GM12878 (cell line): Measurements from ENCODE around the gene CYSLTR1. TPM values are rescaled to one million over a fixed set of nuclear protein-coding genes. Genes with fewer than 3 reads are reported as not detected.

ENCODE experiments used
- ATAC-seq: fragments of 200-7000 bp; cut with Tn5 transposase; 3 replicates; pipeline ENCODE4 v1.9.1; 2020; ENCODE audit warnings: mild to moderate bottlenecking, moderate library complexity
- BruUV-seq: library from RNA; stranded (reverse); fragments of 400-500 nt; replicated peaks from 2 replicates; lab custom pipeline; 2021; lab: Mats Ljungman, UMichigan
- CTCF ChIA-PET: fragments of 300-600 bp; sonication (Branson Sonifier 250); formaldehyde crosslinking; extraction: SDS; loops from one replicate; lab custom pipeline; 2021; ENCODE audit warnings: inconsistent platforms; lab: Yijun Ruan, JAX
- POLR2A ChIA-PET: fragments of 350-600 bp; formaldehyde crosslinking; extraction: SDS; loops from one replicate; lab custom pipeline; 2021; ENCODE audit warnings: inconsistent platforms; lab: Charles Lee
- RAD21 ChIA-PET: fragments of 300-600 bp; sonication (Branson Sonifier 250); formaldehyde crosslinking; loops from one replicate; lab custom pipeline; 2023; ENCODE audit warnings: antibody characterized with exemption; ENCODE audit not compliant: unreplicated experiment; lab: Charles Lee
- SMC1A ChIA-PET: fragments of 300-600 bp; sonication (Branson Sonifier 250); formaldehyde crosslinking; loops from one replicate; lab custom pipeline; 2023; ENCODE audit not compliant: unreplicated experiment, uncharacterized antibody; lab: Charles Lee
- DNase-seq: peaks from one replicate; pipeline ENCODE4 v3.0.0-alpha.2; 2011; ENCODE audit warnings: low read depth, low spot score
- FAIRE-seq: peaks from 3 replicates; lab custom pipeline; 2011; peaks lifted over from hg19 to GRCh38; lab: Jason Lieb, UNC
- H2AFZ ChIP-seq: 2 replicates; pipeline ENCODE4 v1.6.0; 2011; ENCODE audit warnings: low read depth, low read length, control low read depth; ENCODE audit not compliant: control insufficient read depth
- H3K27ac ChIP-seq: 2 replicates; pipeline ENCODE4 v1.5.1; 2011; ENCODE audit warnings: control low read depth; ENCODE audit not compliant: control insufficient read depth, insufficient read depth
- H3K27me3 ChIP-seq, 2 experiments: replicated peaks in 1 of 2; 2 replicates each; pipeline versions ENCODE4 v1.6.0 to v1.6.1; 2011; ENCODE audit warnings: low read length in 1 of 2; ENCODE audit not compliant: control insufficient read depth in 2 of 2, insufficient read depth in 2 of 2
- H3K36me3 ChIP-seq, 2 experiments: 2 replicates each; pipeline ENCODE4 v1.5.1; 2011; ENCODE audit warnings: low read length in 1 of 2; ENCODE audit not compliant: control insufficient read depth in 2 of 2, insufficient read depth in 2 of 2
- H3K4me1 ChIP-seq: 2 replicates; pipeline ENCODE4 v1.6.1; 2011; ENCODE audit warnings: mild to moderate bottlenecking, low read length, moderate library complexity, mixed read lengths; ENCODE audit not compliant: control insufficient read depth, insufficient read depth
- H3K4me2 ChIP-seq: 2 replicates; pipeline ENCODE4 v1.6.0; 2011; ENCODE audit warnings: control low read depth; ENCODE audit not compliant: control insufficient read depth, insufficient read depth
- H3K4me3 ChIP-seq: fragments of 200-600 bp; sonication (generic); 2 replicates; pipeline ENCODE4 v1.5.1; 2016
- H3K79me2 ChIP-seq: 2 replicates; pipeline ENCODE4 v1.6.0; 2011; ENCODE audit warnings: low read length; ENCODE audit not compliant: control insufficient read depth, insufficient read depth
- H3K9ac ChIP-seq: 2 replicates; pipeline ENCODE4 v1.8.0; 2011; ENCODE audit warnings: low read length, control low read depth, mixed read lengths; ENCODE audit not compliant: control insufficient read depth, insufficient read depth
- H3K9me3 ChIP-seq: replicated peaks from 3 replicates; pipeline ENCODE4 v1.5.1; 2011; ENCODE audit warnings: mild to moderate bottlenecking, low read length; ENCODE audit not compliant: control insufficient read depth, insufficient read depth
- H4K20me1 ChIP-seq: 2 replicates; pipeline ENCODE4 v1.6.0; 2011; ENCODE audit not compliant: control insufficient read depth, insufficient read depth
- BMI1 ChIP-seq: fragments of 450-650 bp; IDR thresholded peaks from 2 replicates; pipeline ENCODE4 v1.6.1; 2016; ENCODE audit warnings: mild to moderate bottlenecking, moderate library complexity, borderline replicate concordance
- CBFB ChIP-seq: IDR thresholded peaks from 2 replicates; pipeline ENCODE4 v1.6.1; 2016; ENCODE audit warnings: antibody characterized with exemption, low read depth
- CREB1 ChIP-seq: IDR thresholded peaks from 2 replicates; pipeline ENCODE4 v1.6.1; 2012; ENCODE audit warnings: low read depth, mild to moderate bottlenecking, inconsistent platforms
- EZH2 ChIP-seq: IDR thresholded peaks from 2 replicates; pipeline ENCODE4 v1.6.1; 2012; ENCODE audit warnings: low read depth, mild to moderate bottlenecking, control low read depth, inconsistent platforms, low read length, borderline replicate concordance; ENCODE audit not compliant: control insufficient read depth
- GABPA ChIP-seq: IDR thresholded peaks from 2 replicates; pipeline ENCODE4 v1.6.1; 2014; ENCODE audit warnings: antibody characterized with exemption, low read depth, mild to moderate bottlenecking, inconsistent platforms
- MLLT1 ChIP-seq: fragments of 450-650 bp; IDR thresholded peaks from 2 replicates; pipeline ENCODE4 v1.6.1; 2016; ENCODE audit warnings: mild to moderate bottlenecking
- MXI1 ChIP-seq: fragments of 150-350 bp; IDR thresholded peaks from 2 replicates; pipeline ENCODE4 v1.6.1; 2011; ENCODE audit warnings: low read depth, mild to moderate bottlenecking, inconsistent platforms, low read length, improper control_type of control experiment
- NR2C2 ChIP-seq: IDR thresholded peaks from 2 replicates; pipeline ENCODE4 v1.6.1; 2011; ENCODE audit warnings: borderline replicate concordance, low read depth; ENCODE audit not compliant: control insufficient read depth, insufficient read length
- PML ChIP-seq: IDR thresholded peaks from 2 replicates; pipeline ENCODE4 v1.6.1; 2012; ENCODE audit warnings: low read length, inconsistent platforms
- POLR2A ChIP-seq: IDR thresholded peaks from 2 replicates; pipeline ENCODE4 v1.6.1; 2011; ENCODE audit warnings: low read depth, mild to moderate bottlenecking, low read length
- PRDM15 ChIP-seq: fragments of 450-650 bp; formaldehyde crosslinking; IDR thresholded peaks from 2 replicates; pipeline ENCODE4 v1.4.0; 2020; ENCODE audit warnings: mild to moderate bottlenecking, moderate library complexity
- RCOR1 ChIP-seq: conservative IDR thresholded peaks from 2 replicates; pipeline ENCODE4 v1.6.1; 2012; ENCODE audit warnings: low read depth, low read length, improper control_type of control experiment
- RUNX3 ChIP-seq: IDR thresholded peaks from 2 replicates; pipeline ENCODE4 v1.6.1; 2012; ENCODE audit warnings: low read length, inconsistent platforms
- SP1 ChIP-seq: IDR thresholded peaks from one replicate; pipeline ENCODE4 v1.6.1; 2011; ENCODE audit warnings: low read depth, low read length
- SUZ12 ChIP-seq: fragments of 200-600 bp; sonication (generic); IDR thresholded peaks from one replicate; pipeline ENCODE4 v1.6.1; 2018; ENCODE audit warnings: antibody characterized with exemption, mild to moderate bottlenecking; ENCODE audit not compliant: unreplicated experiment
- ZNF217 ChIP-seq: fragments of 450-650 bp; IDR thresholded peaks from 2 replicates; pipeline ENCODE4 v1.6.1; 2017; ENCODE audit warnings: antibody characterized with exemption, mild to moderate bottlenecking
- ZZZ3 ChIP-seq: IDR thresholded peaks from 2 replicates; pipeline ENCODE4 v1.6.1; 2011; ENCODE audit warnings: low read depth; ENCODE audit not compliant: control insufficient read depth, insufficient read length
- WGBS: methylation state at CpG from one replicate; pipeline ENCODE4 v1.1.6; 2016; ENCODE audit warnings: low lambda C conversion rate; ENCODE audit not compliant: insufficient replicate concordance, insufficient coverage; ENCODE audit errors: missing lambda C conversion rate; 5-methylcytosine and 5-hydroxymethylcytosine counted together
- in situ Hi-C: fragments of 300-500 bp; cut with MboI; formaldehyde crosslinking; loops from 9 replicates; pipeline ENCODE4 v1.14.3; 2018; ENCODE audit warnings: mixed read lengths
- intact Hi-C: fragments of 100-400 bp; cut with micrococcal nuclease; formaldehyde crosslinking; loops from one replicate; pipeline ENCODE4 v1.14.2; 2022; ENCODE audit not compliant: unreplicated experiment
- polyA plus RNA-seq, 11 experiments: library from polyadenylated mRNA; depleted of rRNA in 4 of 11; unstranded in 6 of 11; stranded (reverse) in 5 of 11; fragments of >200 nt; fragmentation: Nextera tagmentation in 4 of 11; fragmentation: Illumina TruSeq in 1 of 11; extraction: Ambion mirVana in 4 of 11; extraction: Trizol in 1 of 11; gene quantifications; 1 replicate in 1 of 11; 2 replicates in 10 of 11; pipeline versions ENCODE4 v1.2.1 to v1.2.3, GENCODE V29; 2011 to 2016; ENCODE audit warnings: inconsistent platforms in 2 of 11, missing spikeins in 2 of 11, low read depth in 1 of 11
- total RNA-seq, 4 experiments: library from RNA; depleted of rRNA in 3 of 4; stranded (reverse); fragments of >200 nt in 3 of 4; fragmentation: Illumina TruSeq in 1 of 4; extraction: Trizol in 1 of 4; gene quantifications; 2 replicates each; pipeline versions ENCODE4 v1.2.1 to v1.2.3, GENCODE V29; 2013 to 2021
- TF ChIP-seq, protein P1 (sequence below): fragments of 450-650 bp; IDR thresholded peaks from 2 replicates; pipeline ENCODE4 v1.6.1; 2016; ENCODE audit warnings: mild to moderate bottlenecking, moderate library complexity, borderline replicate concordance

Gene CYSLTR1
- total and polyA plus RNA-seq, 10 of the 15 experiments (the other 5 are each of a cell fraction or from before 2014, with no cell fraction given), result 13.7 to 42.0 (median 24.0) TPM

DNA sequence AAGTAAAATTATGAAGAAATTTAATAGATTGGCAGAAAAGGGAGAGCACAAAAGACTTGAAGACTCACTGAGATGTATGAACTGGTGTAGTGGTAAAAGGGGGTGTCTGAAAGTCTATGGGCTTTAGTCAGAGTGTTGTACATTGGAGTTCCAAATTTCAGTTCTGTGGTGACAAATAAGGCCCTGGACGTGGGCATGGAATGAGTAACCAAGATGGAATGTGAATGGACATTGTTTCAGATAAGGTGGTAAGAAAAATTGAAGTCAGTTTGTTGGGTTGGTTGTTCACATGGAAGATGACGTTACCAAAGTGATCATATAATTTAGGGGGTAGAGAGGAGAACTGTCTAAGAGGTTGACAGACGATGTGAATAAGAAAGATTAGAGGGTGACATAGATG, 13.9 kb downstream of the CYSLTR1 start:
- ATAC-seq (no peak), FAIRE-seq (no peak), DNase-seq (no peak)
- intact Hi-C loops, result no loop called here
- Histone ChIP-seq H3K4me3 (no peak overlapping the region), H3K9ac (no peak overlapping the region), H3K4me2 (no peak overlapping the region), H2AFZ (no peak overlapping the region), H3K4me1 (no peaks in the 10 kb centered on the region), H4K20me1 (no peaks in the 10 kb centered on the region), H3K36me3 (no peaks in the 10 kb centered on the region), H3K9me3 (no peaks in the 10 kb centered on the region), H3K27me3 (no peaks in the 10 kb centered on the region), H3K27ac (no peak overlapping the region), H3K79me2 (no peaks in the 10 kb centered on the region)
- ChIA-PET SMC1A (interaction anchor here (0.7 to 4.2 kb wide), 4 partner anchors 9 to 20 kb away, joined by 3 to 17 read pairs (median 4); partner anchors contain the start of gene CYSLTR1), RAD21 (no interaction called here), POLR2A (no interaction called here), CTCF (no interaction called here)
- BruUV-seq, result no TSS peak
- in situ Hi-C loops, result no loop called here
- 42% methylated on average over 3 of the region's 3 CpGs for WGBS
- no peak for TF ChIP-seq POLR2A
- no peak for TF ChIP-seq ZNF217
- no peak for TF ChIP-seq RCOR1
- TF ChIP-seq EZH2, result no peak
- no peak for TF ChIP-seq SP1
- TF ChIP-seq CREB1, result no peak
- TF ChIP-seq MXI1, result no peak
- no peak for TF ChIP-seq PML
- TF ChIP-seq ZZZ3, result no peak
- TF ChIP-seq CBFB, result no peak
- TF ChIP-seq RUNX3, result no peak
- no peak for TF ChIP-seq BMI1
- TF ChIP-seq SUZ12, result no peak
- TF ChIP-seq MLLT1, result no peak
- no peak for TF ChIP-seq GABPA
- TF ChIP-seq PRDM15, result no peak
- TF ChIP-seq, protein P1, sequence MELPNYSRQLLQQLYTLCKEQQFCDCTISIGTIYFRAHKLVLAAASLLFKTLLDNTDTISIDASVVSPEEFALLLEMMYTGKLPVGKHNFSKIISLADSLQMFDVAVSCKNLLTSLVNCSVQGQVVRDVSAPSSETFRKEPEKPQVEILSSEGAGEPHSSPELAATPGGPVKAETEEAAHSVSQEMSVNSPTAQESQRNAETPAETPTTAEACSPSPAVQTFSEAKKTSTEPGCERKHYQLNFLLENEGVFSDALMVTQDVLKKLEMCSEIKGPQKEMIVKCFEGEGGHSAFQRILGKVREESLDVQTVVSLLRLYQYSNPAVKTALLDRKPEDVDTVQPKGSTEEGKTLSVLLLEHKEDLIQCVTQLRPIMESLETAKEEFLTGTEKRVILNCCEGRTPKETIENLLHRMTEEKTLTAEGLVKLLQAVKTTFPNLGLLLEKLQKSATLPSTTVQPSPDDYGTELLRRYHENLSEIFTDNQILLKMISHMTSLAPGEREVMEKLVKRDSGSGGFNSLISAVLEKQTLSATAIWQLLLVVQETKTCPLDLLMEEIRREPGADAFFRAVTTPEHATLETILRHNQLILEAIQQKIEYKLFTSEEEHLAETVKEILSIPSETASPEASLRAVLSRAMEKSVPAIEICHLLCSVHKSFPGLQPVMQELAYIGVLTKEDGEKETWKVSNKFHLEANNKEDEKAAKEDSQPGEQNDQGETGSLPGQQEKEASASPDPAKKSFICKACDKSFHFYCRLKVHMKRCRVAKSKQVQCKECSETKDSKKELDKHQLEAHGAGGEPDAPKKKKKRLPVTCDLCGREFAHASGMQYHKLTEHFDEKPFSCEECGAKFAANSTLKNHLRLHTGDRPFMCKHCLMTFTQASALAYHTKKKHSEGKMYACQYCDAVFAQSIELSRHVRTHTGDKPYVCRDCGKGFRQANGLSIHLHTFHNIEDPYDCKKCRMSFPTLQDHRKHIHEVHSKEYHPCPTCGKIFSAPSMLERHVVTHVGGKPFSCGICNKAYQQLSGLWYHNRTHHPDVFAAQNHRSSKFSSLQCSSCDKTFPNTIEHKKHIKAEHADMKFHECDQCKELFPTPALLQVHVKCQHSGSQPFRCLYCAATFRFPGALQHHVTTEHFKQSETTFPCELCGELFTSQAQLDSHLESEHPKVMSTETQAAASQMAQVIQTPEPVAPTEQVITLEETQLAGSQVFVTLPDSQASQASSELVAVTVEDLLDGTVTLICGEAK, result no peak
- no peak for TF ChIP-seq NR2C2
